CD4-positive, alpha-beta T cell treated with Interleukin-10 for 1 hour (primary cell): ENCODE results near the gene CEBPG.
A peak's percentile ranks its signal among the peaks of the same experiment; 100 is the strongest.

Experiments
- DNase-seq: peaks from one replicate; pipeline ENCODE4 v3.0.0-alpha.2; 2020

The CEBPG gene

DNA sequence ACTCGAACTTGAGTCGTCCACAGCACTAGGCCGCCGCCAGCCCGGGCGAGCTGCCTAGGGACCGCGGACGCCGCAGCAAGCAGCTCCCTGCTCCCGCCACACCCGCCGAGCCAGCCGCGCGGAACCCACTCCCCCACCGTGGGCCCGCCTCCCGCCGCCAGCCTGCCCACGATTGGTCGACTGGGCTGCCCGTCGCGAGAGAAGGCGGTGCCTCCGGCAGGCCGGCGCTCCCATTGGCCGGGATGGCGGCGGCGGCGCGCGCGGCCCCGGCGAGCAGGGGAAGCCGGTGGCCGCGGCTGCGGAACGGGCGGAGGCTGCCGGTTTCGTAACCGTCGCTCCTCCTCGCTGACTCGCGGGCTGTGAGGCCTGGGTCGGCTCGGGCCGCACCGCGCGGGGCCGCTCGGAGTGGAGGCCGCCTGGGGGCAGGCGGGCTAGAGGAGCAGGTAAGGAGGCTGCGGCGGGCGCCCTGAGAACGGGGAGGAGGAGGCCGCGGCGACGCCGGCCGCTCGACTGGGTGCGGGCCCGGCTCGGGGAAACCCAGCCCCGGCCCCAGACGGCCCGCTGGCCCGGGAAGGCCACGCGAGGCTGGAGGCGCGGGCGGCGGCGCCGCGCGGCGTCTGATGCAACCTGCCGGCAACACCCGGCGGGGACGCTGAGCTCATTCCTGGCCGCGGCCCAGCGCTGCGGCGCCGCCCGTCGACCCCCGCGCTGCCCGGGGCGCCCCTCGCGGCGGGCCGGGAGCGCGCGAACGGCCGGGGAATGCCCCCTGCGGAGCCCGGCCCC, at the start of gene CEBPG:
CEBPG (plus strand) TSS at position 257 of the 783 bp plus-strand sequence. CDS start 5,531 bp downstream, outside the sequence.
- peak; percentile 95 for DNase-seq

DNA sequence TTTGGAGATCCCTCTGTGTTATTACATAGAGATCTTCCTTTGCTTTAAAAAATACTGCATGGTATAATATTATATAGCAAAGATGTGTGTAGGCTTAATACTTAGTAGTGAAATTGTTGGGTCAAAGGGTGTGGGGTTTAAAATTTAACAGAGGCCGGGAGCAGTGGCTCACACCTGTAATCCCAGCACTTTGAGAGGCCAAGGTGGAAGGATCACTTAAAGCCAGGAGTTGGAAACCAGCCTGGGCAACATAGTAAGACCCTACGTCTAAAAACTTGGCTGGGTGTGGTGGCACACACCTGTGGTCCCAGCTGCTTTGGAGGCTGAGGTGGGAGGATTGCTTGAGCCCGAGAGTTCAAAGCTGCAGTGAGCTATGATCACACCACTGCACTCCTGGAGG, 48.9 kb upstream of the CEBPG start:
- DNase-seq: no peak

DNA sequence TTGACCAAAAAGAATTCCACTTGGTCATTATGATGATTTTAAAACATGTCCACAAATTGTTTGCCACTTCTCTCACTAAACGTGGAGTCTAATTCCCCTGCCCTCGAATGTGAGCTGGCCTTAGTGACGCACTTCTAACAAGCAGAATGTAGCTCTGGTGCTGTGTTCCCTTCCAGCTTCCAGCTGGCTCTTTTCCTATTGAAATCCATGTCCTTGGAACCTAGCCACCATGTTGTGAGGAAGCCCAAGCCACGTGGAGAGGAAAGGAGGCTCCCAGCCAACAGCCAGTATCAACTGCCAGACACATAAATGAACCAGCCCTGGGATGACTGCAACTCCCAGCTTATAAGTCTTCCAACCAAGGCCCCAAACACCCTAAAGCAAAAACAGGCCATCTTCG, 47.6 kb upstream of the CEBPG start:
- DNase-seq: no peak

DNA sequence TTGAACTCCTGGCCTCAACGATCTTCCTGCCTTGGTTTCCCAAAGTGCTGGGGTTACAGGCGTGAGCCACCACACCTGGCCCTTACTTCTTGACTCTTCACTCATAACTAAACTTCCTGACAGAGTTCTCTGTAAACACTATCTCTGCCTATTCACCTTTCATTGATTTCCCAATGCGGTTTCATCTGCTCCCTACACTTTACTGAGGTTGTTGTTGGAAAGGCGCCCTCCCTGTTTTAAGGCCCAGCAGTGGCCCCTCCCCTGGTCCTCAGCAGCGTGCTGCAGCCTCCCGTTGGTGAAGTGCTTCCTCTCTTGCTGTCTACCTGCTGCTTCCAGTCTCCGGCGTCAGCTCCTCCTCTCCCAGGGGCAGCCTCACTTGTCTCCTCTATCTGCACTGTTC, 44.4 kb upstream of the CEBPG start:
- DNase-seq: no peak

DNA sequence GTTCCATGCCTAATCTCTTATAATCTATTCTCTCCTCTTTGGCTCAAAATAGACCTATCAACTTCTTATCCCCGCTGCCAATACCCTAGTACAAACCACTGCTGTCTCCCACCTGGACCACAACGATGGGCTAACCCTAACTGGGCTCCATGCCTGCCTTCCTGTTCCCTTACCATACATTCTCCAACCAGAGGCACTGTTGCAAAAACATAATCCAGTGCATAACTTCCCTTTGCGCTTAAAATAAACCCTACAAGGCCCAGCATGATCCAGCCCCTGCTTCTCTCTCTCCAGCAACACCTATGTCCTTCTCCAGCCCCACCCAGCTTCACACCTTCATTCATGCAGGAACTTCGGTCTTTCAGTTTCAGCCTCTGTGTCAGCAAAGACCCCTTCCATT, 43.8 kb upstream of the CEBPG start:
- no peak for DNase-seq

DNA sequence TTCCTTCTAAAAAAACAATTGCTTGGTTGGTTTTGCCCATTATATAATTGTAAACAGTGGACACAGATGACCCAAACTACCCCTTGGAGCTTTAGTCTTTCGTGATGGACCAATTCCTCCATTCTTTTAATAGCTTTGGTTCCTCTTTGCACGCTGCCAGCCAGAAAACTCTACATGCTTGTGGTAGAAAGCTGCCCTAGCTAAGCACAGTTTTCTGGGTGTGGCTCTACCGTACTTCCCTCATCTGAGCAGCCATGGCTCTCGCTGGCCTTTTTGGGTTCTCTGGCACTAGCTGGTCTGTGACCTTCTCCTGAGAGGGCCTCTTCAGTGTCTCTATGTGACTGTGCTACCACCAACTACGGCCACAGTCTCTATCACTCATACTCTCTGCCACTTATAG, 41.3 kb upstream of the CEBPG start:
- DNase-seq: peak; percentile 2

DNA sequence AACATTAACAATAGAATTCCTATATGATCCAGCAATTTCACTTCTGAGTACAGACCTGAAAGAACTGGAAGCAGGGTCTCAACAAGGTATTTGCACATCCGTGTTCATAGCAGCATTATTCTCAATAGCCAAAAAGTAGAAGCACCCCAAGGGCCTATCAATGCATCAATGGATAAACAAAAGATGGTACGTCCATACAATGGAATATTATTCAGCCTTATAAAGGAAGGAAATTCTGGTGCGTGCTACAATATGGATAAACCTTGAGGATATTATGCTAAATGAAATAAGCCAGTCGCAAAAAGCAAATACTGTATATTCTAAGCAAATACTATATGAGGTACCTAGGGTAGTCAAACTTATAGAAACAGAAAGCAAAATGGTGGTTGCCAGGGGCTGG, 40.4 kb upstream of the CEBPG start:
- no peak for DNase-seq

DNA sequence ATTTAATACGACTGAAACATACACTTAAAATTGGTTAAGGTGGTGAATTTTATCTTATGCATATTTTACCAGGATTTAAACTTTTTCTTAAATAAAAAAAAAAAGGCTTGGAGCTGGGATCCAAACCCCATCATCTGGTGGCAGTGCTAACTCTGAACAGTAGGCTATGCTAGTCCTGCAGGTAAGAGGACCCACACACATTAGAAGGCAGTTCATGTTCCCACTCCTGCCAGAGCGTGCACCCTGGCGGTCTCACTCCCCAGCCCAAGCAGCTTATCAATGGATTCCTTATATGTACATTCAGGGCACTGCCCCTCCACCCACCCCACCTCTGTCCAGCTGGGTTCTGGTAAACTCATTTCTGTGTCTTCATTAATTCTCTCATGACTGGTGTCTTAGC, 39.9 kb upstream of the CEBPG start:
- DNase-seq: no peak

DNA sequence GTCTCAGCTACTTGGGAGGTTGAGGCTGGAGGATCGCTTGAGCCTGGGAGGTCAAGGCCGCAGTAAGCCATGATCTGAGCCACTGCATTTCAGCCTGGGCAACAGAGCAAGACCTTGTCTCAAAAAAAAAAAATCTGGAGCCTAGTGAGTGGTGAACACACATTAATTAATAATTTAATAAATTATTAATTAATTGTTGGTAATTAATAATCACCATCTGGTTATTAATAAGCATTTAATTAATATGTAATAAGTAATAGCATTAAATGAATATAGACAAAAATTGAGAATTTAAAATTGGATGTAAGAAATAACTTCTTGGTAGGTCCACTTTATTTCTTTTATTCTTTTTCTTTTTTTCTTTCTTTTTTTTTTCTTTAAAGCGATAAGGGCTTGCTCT, 39.2 kb upstream of the CEBPG start:
- DNase-seq: no peak

DNA sequence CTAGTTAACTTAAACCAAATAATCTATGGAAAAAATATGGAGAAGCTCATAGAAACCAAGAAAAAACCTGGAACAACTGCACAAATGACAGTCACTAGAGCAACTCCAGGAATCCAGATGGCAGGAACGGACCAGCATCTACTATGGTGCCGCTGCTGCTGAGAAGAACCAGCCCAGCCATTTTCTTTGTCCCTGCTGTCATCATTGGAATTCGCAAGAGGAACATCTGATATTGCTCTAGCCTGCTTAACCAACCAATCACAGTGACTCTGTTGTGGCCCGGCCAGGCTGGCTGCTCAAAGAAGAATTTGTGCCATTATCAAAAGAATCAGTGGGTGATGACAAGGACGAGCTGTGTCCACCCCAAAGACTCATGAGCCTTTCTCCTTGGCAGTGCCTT, 38.1 kb upstream of the CEBPG start:
- DNase-seq: no peak

DNA sequence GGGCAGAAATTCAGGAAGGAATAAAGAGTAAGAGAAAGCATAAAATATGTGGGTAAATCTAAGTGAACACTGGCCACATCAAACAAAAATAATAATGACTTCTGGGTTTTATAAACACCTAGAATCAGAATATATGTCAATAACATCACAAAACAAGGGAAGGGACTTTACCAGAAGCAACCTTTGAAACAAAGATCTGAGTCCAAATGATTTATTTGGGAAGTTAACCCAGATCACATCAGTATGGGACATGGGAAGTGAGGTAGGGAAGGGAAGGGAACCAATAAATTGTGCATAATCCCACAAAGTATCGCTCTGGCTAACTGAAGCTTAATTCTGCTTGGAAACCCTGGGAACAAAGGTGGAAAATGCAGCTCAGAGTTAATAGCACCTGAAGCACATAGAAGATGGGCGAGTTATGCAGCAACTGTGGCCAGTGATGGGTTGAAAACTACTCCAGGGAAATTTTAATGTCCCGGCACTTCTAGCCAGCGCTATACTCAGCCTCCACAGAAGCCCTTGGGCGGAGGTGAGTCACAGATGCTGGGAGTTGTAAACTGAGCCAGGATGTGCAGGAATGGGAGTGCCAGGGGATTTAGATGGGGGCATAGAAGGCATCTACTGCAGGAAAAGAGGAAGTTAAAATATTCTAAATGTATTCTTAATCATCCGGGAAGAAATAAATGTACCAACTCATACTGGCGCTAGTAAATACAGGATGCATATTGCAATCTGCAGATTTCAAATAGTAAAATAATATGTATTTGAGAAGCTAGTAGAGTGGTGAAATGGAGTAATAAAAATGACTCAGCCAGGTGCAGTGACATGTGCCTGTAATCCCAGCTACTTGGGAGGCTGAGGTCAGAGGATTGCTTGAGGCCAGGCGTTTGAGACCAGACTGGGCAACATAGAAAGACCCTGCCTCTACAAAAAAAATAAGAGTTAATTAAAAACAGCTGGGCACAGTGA, 34.2 kb upstream of the CEBPG start:
- DNase-seq: no peak

DNA sequence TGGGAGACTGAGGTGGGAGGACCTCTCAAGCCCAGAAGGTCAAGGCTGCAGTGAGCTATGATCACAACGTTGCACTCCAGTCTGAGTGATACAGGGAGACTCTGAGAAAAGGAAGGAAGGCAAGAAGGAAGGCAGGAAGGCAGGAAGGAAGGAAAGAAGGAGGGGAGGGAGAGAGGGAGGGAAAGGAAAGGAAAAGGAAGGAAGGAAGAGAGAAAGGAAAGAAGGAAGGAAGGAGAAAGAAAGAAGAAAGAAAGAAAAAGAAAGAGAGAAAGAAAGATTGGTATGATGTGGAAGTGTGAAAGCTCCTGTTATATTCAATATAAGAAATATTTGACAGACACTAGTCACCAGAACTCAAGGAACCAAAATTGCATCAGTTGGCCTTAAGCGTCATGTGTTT, 32.5 kb upstream of the CEBPG start:
- DNase-seq: no peak

DNA sequence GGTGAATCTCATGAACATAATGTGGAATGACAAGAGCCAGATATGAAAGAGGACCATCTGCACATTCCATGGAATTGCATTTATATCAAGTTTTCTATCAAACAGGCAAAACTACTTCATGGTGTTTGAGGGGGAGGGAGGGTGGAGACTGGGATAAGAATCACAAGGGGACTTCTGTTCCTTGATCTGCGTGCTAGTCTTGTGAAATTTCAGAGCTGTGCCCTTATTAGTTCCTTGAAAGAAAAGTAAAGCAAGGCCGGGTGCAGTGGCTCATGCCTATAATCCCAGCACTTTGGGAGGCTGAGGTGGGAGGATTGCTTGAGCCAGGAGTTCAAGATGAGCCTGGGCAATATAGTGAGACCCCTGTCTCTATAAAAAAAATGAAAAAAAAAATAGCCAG, 30.2 kb upstream of the CEBPG start:
- DNase-seq: no peak

DNA sequence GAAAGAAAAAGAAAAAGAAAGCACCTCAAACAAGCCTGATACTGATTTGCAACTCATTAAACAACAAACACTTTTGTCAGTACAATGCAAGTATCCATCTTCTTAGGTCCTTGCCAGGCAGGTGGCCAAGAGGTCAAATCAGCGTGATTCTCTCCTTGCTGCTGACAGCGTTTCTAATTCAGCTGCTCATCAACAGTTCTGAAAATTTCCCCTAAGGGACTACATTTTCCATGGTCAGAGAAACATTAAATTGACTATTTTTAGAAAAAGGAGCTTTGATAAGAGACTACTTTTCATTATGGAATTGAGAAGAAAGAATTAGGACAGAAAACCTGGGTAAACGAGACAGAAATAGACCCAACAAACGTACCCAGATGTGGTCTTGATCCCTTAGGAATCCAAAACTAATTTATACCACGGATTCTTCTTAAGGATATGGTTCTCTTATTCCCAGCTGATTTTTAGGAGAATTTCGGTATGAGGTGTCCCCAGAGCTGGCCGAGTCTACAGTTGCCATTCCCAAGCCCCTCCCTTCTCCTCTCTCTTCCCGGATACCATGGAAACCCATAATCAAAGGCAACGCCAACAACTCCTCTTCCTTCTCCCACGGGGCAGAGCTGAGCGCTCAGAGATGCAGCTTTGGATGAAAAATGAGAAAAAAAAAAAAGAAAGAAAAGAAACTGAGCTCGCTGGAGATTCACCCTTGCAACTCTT, 29.5 kb upstream of the CEBPG start:
- DNase-seq: no peak

DNA sequence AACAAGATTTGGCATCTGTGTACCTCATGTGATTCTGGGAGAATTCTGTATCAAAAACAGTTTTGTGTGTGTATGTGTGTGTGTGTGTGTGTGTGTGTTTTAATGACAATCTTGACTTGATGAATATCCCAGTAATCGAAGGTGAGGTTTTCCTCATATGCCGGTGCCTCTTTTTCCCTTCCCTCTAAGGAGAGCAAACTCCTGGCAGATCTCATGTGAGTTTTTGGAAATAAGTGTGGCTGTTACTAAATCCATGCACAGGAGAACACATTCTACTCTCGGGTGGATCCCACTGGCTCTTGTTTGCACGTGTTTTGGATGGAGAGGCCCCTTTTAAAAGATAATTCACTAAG, 29.0 kb upstream of the CEBPG start:
- no peak for DNase-seq

DNA sequence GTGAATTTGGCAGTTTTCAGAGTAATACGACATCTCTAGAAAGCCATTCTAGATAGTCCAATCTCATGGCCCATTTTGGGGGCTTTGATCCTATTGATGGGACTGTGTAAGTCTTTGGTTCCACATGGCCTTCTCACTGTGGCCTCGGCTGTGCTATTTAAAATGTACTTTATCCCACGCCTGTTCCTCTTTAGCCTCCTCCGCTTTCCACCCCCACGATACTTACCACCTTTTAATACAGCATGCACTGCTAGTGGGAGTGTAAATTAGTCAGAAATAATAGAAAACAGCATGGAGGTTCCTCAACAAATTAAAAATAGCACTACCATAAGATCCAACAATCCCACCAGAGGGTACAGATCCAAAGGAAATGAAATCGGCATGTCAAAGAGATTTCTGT, 28.3 kb upstream of the CEBPG start:
- no peak for DNase-seq

DNA sequence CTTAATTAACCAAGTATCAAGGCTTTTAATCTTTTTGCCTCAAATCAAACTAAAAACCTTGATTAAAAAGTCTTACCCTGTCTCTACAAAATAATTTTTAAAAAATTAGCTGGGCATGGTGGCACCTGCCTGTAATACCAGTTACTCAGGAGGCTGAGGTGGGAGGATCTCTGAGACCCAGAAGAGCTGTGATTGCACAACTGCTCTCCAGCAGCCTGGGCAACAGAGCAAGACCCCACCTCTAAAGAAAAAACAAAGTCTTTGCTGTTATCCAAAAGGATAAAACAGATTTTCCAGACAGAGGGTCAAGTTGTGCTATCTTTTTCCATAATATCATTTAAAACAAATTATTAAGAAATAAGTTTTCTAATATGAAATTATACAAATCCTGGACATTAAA, 26.8 kb upstream of the CEBPG start:
- DNase-seq: no peak

DNA sequence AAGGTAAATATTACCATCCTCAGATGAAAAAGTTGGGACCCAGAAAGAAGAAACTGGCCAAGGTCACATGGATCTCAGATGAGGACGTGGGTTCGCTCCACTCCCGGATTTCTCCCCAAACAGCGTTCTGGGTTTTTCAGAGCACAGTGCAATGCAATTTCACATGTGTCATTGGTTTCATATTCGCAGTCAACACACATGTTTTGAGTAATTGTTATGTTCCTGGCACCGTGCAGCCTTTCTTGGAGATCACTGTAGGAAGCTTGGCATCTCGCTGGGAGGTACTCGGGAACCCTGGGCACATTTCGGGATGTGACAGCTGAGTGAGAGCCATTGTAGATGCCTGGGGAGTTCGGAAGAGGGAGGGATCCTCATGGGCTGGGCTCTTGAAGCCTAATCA, 26.2 kb upstream of the CEBPG start:
- no peak for DNase-seq

DNA sequence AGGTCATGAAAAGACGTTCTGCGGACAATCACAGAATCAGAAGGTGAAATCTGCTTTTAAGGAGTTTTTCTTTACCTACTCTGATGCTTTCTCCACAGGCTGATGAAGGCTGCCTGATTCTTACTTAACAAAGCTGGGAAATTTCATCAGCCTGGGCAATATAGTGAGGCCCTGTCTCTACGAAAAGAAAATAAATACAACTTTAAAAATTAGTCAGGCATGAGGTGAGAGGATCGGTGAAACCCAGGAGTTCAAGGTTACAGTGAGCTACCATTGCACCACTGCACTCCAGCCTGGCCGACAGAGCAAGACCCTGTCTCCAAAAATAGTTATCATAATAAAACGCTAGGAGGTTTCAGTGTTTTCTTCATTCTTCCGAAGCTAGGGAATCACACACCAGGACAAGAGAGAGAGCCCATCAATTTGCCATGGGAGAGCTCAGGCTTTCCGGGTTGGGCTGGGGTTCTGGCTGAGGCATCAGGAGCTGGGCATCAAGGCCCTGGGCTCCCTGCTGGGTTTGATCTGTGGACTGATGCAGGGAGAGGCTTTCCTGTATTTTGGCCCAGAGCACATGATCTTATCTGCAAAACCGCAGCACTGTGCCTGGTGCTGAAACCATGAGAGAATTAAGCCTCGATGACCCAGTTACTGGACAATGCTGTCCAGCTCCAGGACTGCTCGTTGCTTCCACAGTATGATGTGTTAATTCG, 25.1 kb upstream of the CEBPG start:
- DNase-seq: no peak

DNA sequence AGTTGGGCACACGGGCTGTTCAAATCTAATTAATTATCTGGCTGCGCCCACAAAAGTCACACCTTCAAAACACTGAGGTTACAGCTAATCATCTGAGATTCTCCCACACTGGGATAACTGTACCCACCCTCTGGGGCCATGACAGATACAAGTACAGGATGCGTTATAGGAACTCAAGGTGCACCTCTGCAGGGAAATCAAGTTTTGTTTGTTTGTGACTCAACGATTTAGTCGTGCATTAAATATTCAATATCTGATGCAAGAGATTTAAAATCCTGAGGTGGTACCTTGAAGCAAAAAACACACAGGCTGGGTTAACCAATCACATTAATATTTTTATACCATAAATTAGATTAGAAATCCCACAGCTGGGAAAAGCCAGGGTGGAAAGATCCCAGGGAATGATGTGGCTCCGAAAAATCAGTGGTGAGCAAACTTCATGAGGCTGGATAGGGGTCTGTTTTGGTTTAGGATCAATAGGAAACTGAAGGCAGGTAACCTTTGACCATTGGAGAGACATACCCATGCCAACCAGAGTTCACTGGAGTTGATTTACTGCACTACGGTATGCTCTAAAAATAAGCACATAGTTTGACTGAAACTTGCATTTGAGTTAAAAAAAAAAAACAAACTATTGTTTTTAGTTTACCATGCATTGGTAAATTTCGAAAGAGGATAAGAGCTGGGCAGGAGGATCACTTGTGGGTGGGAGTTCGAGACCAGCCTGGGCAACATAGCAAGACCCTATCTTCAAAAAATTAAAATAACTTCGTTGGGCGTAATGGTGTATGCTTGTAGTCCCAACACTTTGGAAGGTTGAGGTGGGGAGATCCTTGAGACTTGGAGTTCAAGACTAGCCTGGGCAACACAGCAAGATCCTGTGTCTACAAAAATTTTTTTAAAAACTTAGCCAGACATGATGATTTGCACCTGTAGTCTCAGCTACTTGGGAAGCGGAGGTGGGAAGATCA, 23.9 kb upstream of the CEBPG start:
- no peak for DNase-seq

DNA sequence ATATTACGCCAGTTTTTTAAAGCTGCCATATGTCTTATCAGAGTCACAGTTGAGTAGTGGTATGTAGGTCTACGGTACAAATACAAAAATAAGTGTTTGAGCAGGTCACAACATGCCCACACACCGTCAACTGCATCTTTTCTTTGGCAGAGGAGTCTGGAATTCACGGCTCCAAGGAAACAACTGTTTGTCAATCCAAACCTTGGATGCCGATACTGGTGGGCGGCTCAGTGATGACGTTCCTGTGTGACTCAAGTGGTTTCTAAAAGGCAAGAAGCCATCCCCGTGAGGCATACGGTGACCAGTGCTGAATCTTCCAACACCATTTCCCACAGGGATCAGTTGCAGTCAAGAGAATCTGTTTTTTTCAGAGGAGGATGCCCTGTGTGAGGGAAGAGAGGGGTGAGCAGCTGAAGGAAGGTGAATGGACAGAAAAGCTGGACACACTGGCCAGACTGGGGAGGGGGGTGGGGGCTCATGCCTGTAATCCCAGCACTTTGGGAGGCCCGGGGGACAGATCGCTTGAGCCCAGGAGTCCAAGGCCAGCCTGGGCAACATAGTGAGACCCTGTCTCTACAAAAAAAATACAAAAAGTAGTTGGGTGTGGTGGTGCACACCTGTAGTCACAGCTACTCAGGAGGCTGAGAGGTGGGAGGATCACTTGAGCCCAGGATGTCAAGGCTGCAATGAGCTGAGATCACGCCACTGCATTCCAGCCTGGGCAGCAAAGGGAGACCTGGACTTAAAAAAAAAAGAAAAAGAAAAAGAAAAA, 22.8 kb upstream of the CEBPG start:
- no peak for DNase-seq
